ENCODE measurements around the gene MYOC. TPM values are rescaled to one million over a fixed set of nuclear protein-coding genes. Genes with fewer than 3 reads are reported as not detected.
"Not testable (repeated sequence)": the region's sequence is repeated elsewhere in the genome, so short reads cannot be mapped to it uniquely, and the experiment has no call there.

Gene MYOC
- polyA plus RNA-seq, 3 donors from 2014 or later = not detected

DNA sequence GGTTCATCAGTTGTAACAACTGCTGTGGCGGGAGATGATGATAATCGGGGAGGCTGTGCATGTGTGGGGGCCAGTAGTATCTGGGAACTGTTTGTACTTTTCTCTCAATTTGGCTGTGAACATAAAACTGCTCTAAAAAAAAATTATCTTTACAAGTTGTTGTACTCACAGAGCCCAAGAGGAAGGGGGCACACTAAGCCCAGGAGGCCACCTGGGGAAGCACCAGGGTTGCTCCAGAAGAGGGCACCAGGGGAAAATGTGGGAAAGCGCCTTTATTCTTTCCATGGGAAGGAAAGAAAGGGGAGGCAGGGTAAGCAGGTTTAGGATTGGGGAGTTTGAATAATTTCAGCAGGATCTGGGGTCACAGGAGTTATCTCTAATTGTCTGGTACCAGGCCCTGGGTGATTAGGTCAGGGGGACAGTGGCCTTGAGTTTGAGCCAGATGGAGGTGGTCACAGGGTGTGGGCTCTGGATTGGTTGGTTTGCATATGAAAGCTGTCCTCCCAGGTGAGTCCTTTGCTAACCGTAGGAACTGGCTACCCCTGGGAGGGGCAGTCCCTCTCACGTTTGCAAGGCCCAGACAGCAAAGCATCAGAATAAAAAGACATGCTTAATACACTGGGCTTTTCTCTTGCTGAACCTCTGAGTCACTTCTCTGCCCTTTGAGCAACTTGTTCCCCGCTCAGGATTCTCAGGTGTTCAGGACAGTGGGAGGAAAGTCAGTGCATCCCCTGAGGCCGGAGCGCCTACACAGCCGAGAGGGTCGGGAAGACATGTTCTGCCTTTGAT lies 11.2 kb downstream of the MYOC start:
- H3K27me3 Mint-ChIP-seq (ENCODE audit: low read depth in 3 of 3) = peaks cover 1 to 8% (median 5%) of the 10 kb centered on the region in 3 donors
- H3K4me1 Mint-ChIP-seq = peaks cover 3 to 5% of the 10 kb centered on the region in 2 donors
- H3K27ac Mint-ChIP-seq = no peak overlapping the region
- no peaks in the 10 kb centered on the region for H3K36me3 Mint-ChIP-seq
- H3K9me3 Mint-ChIP-seq = no peaks in the 10 kb centered on the region
- no peak overlapping the region for H3K4me3 Mint-ChIP-seq
- no peak for DNase-seq

DNA sequence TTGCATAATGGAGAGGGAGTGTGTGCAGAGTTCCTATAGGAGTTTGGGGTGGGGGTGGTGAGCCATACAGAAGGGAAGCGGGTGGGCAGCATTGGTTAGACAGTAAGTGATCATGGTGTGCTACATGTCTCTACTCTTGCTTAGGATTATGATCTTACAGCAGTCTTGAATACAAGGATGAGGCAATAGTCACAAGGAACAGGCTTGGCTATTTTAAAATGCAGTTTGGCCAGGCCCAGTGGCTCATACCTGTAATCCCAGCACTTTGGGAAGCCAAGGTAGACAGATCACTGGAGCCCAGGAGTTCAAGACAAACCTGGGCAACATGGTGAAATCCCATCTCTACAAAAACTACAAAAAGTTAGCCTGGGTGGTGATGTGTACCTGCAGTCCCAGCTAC lies 12.3 kb downstream of the MYOC start:
- peaks cover 1 to 8% (median 5%) of the 10 kb centered on the region in 3 donors for H3K27me3 Mint-ChIP-seq (ENCODE audit: low read depth in 3 of 3)
- DNase-seq = no peak
- no peaks in the 10 kb centered on the region for H3K9me3 Mint-ChIP-seq
- H3K36me3 Mint-ChIP-seq = no peaks in the 10 kb centered on the region
- no peak overlapping the region for H3K4me3 Mint-ChIP-seq
- no peak overlapping the region for H3K27ac Mint-ChIP-seq
- H3K4me1 Mint-ChIP-seq = peaks cover 3 to 5% of the 10 kb centered on the region in 2 donors

DNA sequence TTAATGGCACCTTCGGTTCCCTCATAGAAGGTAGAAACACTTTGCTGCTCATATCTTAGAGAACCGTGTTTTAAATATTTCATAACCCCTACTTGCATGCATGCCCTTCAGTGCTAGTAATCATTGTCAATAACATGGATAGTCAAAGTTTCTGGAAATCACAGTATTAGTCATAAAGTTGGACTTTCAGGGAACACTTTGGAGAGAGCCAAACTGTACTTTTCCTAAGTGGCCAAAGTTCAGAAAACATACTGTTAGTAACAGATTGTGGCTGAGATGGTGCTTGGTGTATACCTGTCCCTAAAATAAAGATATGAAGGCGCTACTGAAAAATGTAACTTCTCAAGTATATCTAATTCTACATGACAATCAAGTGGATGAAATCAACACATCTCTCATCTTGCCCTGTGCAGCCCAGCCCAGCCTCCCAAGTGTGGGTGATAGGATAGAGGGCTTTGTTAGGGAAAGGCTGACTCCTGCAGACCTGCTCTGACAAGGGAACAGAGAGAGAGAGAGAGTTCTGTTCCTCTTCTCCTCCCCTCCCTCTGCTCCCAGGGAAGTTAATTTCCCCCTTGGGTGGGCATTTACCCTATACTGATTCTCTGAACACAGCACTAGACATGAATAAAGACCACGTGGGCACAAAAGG lies 14.4 kb downstream of the MYOC start:
- DNase-seq = no peak
- H3K27ac Mint-ChIP-seq = no peak overlapping the region
- H3K27me3 Mint-ChIP-seq (ENCODE audit: low read depth in 3 of 3) = peaks cover under 1 to 3% (median 1%) of the 10 kb centered on the region in 3 donors
- no peaks in the 10 kb centered on the region for H3K4me1 Mint-ChIP-seq
- H3K36me3 Mint-ChIP-seq = no peaks in the 10 kb centered on the region
- H3K9me3 Mint-ChIP-seq = no peaks in the 10 kb centered on the region
- H3K4me3 Mint-ChIP-seq = no peak overlapping the region

DNA sequence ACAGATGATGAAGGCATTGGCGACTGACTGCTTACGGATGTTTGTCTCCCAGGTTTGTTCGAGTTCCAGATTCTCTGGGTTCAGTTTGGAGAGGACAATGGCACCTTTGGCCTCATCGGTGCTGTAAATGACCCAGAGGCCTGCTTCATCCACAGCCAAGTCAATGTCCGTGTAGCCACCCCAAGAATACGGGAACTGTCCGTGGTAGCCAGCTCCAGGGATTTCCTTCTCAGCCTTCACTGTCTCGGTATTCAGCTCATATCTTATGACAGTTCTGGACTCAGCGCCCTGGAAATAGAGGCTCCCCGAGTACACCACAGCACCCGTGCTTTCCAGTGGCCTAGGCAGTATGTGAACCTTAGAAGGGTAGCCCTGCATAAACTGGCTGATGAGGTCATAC lies 16.3 kb downstream of the MYOC start:
- Mint-ChIP-seq H3K27ac (no peak overlapping the region), H3K4me1 (no peaks in the 10 kb centered on the region), H3K9me3 (no peaks in the 10 kb centered on the region), H3K36me3 (no peaks in the 10 kb centered on the region), H3K27me3 (ENCODE audit: low read depth in 3 of 3) (peaks cover 2 to 10% (median 7%) of the 10 kb centered on the region in 3 donors), H3K4me3 (no peak overlapping the region)
- DNase-seq = no peak

DNA sequence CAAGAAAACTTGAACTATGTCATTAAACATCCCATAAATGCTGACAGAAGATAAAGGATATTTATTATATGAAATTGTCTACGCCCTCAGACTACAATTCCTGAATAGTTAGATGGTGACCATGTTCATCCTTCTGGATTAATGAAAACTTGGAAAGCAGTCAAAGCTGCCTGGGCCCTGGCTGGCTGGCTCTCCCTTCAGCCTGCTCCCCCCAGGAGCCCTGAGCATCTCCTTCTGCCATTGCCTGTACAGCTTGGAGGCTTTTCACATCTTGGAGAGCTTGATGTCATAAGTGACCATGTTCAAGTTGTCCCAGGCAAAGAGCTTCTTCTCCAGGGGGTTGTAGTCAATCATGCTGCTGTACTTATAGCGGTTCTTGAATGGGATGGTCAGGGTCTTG lies 16.8 kb downstream of the MYOC start:
- Mint-ChIP-seq H3K36me3 (no peaks in the 10 kb centered on the region), H3K9me3 (no peaks in the 10 kb centered on the region), H3K4me1 (no peaks in the 10 kb centered on the region), H3K4me3 (no peak overlapping the region), H3K27ac (no peak overlapping the region), H3K27me3 (ENCODE audit: low read depth in 3 of 3) (peaks cover 2 to 10% (median 6%) of the 10 kb centered on the region in 3 donors)
- no peak for DNase-seq

DNA sequence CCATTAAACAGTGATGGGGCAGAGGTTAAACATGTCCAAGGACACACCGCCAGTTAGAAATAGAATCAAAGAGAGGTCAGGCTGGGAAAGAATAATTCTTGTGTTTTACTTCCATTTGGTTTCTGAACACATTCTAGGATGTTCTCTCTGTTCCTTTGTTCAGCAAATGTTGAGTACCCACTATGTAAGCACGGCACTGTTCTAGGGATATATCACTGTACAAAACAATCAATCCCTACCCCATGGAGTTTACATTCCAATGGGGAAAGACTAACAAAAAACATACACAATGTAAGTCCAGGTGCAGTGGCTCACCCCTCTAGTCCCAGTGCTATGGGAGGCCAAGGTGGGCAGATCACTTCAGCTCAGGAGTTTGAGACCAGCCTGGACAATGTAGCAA lies 24.3 kb downstream of the MYOC start:
- H3K27me3 Mint-ChIP-seq (ENCODE audit: low read depth in 3 of 3) = peaks cover 0 to 12% (median 8%) of the 10 kb centered on the region in 3 donors
- no peak overlapping the region for H3K27ac Mint-ChIP-seq
- H3K4me1 Mint-ChIP-seq = no peaks in the 10 kb centered on the region
- no peak for DNase-seq
- H3K9me3 Mint-ChIP-seq = no peaks in the 10 kb centered on the region
- no peak overlapping the region for H3K4me3 Mint-ChIP-seq
- no peaks in the 10 kb centered on the region for H3K36me3 Mint-ChIP-seq

DNA sequence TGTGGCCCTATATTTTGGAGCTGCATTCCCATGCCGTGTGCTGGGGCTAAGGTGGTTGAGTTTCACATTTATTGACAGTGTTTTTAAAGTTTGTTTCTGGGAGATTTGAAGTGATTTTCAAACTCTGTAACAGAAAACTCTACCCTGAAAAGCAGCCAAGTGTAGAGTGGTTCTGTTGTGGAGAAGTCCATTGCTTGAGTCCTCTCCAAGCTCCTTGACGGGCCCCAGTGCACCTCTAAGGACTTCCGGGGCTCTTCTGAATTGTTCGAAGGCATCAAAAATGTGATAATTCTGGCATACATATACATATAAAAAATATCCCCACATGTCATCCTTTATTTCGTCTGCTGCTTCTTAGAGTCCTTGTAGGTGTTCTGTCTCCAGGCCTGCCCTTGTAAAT lies 25.5 kb downstream of the MYOC start:
- Mint-ChIP-seq H3K27ac (no peak overlapping the region), H3K4me3 (no peak overlapping the region), H3K27me3 (ENCODE audit: low read depth in 3 of 3) (peaks cover 0 to 9% (median 6%) of the 10 kb centered on the region in 3 donors), H3K9me3 (no peaks in the 10 kb centered on the region), H3K36me3 (no peaks in the 10 kb centered on the region), H3K4me1 (no peaks in the 10 kb centered on the region)
- no peak for DNase-seq

DNA sequence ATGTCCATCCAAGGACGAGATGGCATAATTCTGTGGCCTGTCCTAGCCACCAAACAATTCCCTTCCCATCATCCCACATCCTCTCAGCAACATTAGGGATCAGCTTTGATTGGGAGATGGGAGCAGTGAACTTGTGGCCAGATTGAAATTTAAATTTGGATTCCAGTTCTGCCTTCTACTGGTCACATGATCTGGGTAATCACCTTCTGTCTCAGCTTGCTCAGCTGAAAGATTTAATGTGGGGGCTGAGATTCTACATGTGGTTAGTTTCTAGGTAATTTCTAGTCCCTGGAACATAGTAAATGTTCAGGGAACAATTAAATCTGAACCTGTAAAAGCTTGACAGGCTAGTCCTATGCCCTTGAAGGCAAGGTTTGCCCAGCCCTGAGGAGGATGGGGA lies 27.3 kb downstream of the MYOC start:
- Mint-ChIP-seq H3K27me3 (ENCODE audit: low read depth in 3 of 3) (peaks cover 2 to 5% (median 3%) of the 10 kb centered on the region in 3 donors), H3K4me3 (no peak overlapping the region), H3K9me3 (no peaks in the 10 kb centered on the region), H3K27ac (no peak overlapping the region), H3K4me1 (no peaks in the 10 kb centered on the region), H3K36me3 (no peaks in the 10 kb centered on the region)
- no peak for DNase-seq

DNA sequence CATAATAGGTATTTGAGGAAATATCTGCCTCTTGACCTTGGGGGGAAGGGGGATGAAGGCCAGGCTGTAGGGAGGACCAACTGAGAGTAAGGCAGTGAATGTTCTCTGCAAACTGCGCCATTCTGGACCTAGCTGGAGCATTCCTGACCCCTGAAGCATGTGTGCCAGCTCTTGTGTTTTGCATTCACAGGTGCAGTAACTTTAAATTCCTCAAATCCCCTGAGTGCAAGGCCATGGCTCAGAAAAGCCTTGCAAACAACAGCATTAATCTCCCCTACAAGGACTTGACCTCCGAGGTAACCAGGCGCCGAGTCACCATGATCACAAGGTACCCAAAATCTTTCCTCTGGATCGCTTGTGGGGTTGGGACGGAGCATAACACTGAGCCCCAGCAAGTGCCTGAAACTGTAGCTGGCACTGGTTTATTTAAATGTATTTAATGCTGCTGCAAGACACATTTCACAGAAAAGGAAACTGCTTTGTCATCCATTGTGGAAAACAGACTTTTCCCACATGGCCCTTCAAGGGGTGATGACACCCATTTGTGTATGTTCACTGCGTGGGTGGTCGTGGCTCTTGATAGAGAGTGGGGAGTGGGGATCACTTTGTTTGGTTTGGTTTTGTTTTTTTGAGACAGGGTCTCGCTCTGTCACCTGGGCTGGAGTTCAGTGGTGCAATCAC lies 28.7 kb downstream of the MYOC start:
- Mint-ChIP-seq H3K36me3 (no peaks in the 10 kb centered on the region), H3K4me1 (no peaks in the 10 kb centered on the region), H3K27me3 (ENCODE audit: low read depth in 3 of 3) (peaks cover 2 to 7% (median 3%) of the 10 kb centered on the region in 3 donors), H3K27ac (no peak overlapping the region), H3K4me3 (no peak overlapping the region), H3K9me3 (no peaks in the 10 kb centered on the region)
- no peak for DNase-seq

DNA sequence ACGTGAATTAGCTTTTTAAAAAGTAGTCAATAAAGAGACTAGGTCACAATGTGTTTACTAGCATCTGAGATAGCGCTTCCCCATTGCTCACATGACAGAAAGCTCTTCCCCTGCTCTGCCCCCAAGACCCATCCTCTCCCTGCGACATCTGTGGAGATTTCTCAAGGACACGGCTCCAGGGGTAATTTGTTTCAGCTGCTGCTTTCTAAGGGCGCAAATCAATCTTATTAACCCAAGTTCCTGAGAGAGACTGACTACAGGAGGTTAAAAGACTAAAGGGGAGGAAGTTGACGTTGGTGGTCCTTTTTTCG lies 30.4 kb downstream of the MYOC start, which contains the start of gene MYOCOS:
Gene MYOCOS, plus strand, starts transcription at position 92 of the 311 bp plus-strand sequence. CDS start 1,641 bp downstream, outside the sequence.
- Mint-ChIP-seq H3K36me3 (no peaks in the 10 kb centered on the region), H3K9me3 (no peaks in the 10 kb centered on the region), H3K27me3 (ENCODE audit: low read depth in 3 of 3) (peaks cover 0 to 7% (median 5%) of the 10 kb centered on the region in 3 donors), H3K4me1 (no peaks in the 10 kb centered on the region), H3K27ac (no peak within 1 kb of the TSS), H3K4me3 (no peak within 1 kb of the TSS)
- no peak for DNase-seq

DNA sequence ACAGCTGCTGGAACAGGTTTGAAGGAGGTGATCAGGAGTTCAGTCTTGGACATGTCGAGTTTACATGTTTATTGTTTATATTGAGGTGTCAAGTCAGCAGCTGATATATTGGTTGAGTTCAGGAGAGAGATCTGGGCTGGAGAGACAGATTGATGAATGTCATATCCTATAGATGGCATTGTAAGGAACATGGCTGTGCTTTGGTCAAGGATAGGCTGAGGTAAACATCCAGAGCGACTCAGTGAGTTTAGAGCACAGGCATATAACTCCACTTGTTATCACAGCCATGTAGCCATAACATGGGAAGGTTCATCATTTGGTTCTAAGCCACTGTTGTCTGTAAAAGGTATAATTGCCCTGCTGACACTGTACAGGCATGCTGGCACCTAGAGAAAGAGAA lies 35.9 kb downstream of the MYOC start:
- no peak for DNase-seq
- Mint-ChIP-seq H3K4me1 (no peaks in the 10 kb centered on the region), H3K4me3 (no peak overlapping the region), H3K27me3 (ENCODE audit: low read depth in 3 of 3) (peaks cover 0 to 8% (median 6%) of the 10 kb centered on the region in 3 donors), H3K36me3 (no peaks in the 10 kb centered on the region), H3K9me3 (no peaks in the 10 kb centered on the region), H3K27ac (no peak overlapping the region)

DNA sequence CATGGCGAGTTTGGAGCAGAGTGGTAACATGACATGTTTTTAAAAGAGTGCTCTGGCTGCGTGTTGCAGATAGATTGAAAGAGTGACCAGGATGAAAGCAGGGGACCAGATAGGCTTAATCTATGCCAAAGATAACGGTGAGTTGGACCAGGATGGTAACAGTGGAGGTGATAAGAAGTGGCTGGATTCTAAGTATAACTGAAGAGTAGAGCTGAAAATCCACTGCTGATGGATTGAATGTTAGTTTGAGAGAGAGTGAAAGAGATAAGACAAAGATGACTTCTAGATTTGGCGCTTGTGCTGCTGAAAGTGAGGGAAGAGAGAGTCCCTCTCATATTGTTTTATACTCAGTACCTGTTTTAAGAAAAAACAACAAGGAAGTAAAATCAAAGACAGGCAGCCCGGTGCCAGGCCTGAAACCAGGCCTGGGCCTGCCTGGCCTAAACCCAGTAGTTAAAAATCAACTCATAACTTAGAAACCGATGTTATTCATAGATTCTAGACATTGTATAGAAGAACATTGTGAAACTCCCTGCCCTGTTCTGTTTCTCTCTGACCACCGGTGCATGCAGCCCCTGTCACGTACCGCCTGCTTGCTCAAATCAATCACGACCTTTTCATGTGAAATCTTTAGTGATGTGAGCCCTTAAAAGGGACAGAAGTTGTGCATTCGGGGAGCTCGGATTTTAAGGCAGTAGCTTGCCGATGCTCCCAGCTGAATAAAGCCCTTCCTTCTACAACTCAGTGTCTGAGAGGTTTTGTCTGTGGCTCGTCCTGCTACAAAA lies 37.2 kb downstream of the MYOC start:
- not testable (repeated sequence) for H3K27me3 Mint-ChIP-seq (ENCODE audit: low read depth in 3 of 3); H3K36me3 Mint-ChIP-seq; DNase-seq; H3K4me1 Mint-ChIP-seq; H3K27ac Mint-ChIP-seq; H3K4me3 Mint-ChIP-seq; H3K9me3 Mint-ChIP-seq

DNA sequence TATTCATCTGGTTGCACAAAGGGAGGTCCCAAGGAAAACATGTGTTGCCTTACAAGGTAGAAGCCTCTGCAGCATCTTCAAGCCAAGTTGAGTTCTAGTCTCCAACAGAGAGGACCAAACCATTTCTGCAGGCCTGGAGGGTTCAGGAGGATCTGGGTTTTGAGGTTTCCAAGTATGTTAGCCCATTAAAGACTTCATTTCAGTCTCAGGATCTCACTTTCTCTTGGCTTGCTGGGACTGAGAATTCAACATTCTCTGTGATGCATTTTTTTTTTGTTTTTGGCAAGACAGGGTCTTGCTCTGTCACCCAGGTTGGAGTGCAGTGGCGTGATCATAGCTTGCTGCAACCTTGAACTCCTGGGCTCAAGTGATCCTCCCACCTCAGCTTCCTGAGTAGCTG lies 39.2 kb downstream of the MYOC start:
- Mint-ChIP-seq H3K27ac (no peak overlapping the region), H3K27me3 (ENCODE audit: low read depth in 3 of 3) (peaks cover 0 to 6% (median 1%) of the 10 kb centered on the region in 3 donors), H3K9me3 (no peaks in the 10 kb centered on the region), H3K4me1 (no peaks in the 10 kb centered on the region), H3K4me3 (no peak overlapping the region), H3K36me3 (no peaks in the 10 kb centered on the region)
- DNase-seq = no peak

DNA sequence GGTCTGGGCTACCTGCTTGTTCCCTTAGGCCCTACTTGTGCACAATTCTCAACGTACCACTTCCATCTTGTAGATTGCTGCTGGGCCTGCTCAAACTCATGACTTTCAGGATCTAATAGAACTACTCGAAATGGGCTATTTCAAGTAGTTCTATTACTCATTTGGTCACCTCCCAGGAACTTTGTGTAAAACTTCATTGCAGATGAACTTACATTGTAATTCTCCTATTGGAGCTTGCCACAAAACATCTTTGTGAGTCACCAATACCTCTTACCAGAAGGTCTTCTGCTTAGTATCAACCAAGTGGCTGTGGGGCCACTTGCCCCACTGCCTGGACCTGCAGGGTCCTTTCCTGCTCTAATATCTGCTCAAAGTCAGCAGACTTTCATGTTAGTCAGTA lies 41.2 kb downstream of the MYOC start:
- Mint-ChIP-seq H3K27ac (no peak overlapping the region), H3K4me3 (no peak overlapping the region), H3K27me3 (ENCODE audit: low read depth in 3 of 3) (peaks cover 0 to 3% (median under 1%) of the 10 kb centered on the region in 3 donors), H3K36me3 (no peaks in the 10 kb centered on the region), H3K9me3 (no peaks in the 10 kb centered on the region), H3K4me1 (no peaks in the 10 kb centered on the region)
- no peak for DNase-seq

Data from immature natural killer cell (primary cell).